ENCODE measurements around the gene NHSL2.

Gene NHSL2

DNA sequence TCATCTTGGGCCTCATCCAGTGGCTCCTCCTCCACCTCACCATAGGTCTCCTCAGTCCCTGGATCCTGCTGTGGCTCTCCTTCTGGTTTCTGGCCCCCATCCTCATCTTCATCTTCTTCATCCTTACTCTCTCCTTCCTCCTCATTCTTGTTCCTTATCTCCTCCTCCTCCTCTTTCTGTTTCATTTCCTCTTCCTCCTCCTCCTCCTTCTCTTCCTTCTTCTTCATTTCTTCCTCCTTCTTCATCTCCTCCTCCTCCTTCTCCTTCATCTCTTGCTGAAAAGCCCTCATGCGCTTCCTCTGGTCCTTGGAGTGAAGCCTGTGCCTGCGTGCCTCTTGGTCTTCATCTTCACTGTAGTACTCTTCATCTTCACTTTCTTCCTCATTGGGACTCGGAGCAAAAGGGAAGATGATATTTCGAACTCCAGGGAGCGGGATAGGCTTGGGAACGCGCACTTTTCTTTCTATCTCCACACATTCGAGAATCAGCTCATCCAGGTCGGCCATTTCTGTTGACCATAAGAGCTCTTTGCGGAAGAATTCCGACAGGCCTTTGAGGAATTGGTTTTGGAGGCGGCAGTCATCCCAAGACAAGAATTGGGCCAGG lies 219.6 kb downstream of the NHSL2 start:
- Histone ChIP-seq H4K91ac (ENCODE audit: low read length) (no peak overlapping the region), H3K14ac (ENCODE audit: low read length in 2 of 2) (no peak overlapping the region), H3K9ac (ENCODE audit: low read length) (peak overlapping the region; percentile 57), H2BK15ac (ENCODE audit: low read depth, poor library complexity, severe bottlenecking) (no peak overlapping the region), H3K18ac (ENCODE audit: low read depth in 1 of 2, low read length in 2 of 2) (no peak overlapping the region), H2BK120ac (ENCODE audit: low read depth, low read length) (no peak overlapping the region), H4K8ac (ENCODE audit: low read length) (no peak overlapping the region), H3K4me1 (ENCODE audit: control insufficient read depth, insufficient read depth, low read depth, low read length) (peaks cover 20% of the 10 kb centered on the region), H2AK5ac (ENCODE audit: low read length, severe bottlenecking) (no peak overlapping the region), H3K23ac (ENCODE audit: low read length in 2 of 2) (no peak overlapping the region), H3K36me3 (ENCODE audit: control insufficient read depth in 1 of 2, insufficient read depth in 2 of 2, low read depth in 1 of 2, low read length in 2 of 2) (peaks cover 0 to 13% of the 10 kb centered on the region in 2 experiments), H3K27me3 (ENCODE audit: control insufficient read depth in 1 of 2, insufficient read depth in 1 of 2, low read length in 2 of 2) (peaks cover 0 to 58% of the 10 kb centered on the region in 2 experiments), H2BK5ac (ENCODE audit: low read depth, low read length, poor library complexity, severe bottlenecking) (no peak overlapping the region), H3K4me3 (ENCODE audit: insufficient read depth in 1 of 2, low read depth in 1 of 2, low read length in 2 of 2) (peak overlapping the region in 1 of 2 experiments; percentile 82), H3K4me2 (ENCODE audit: low read length, poor library complexity, severe bottlenecking) (peak overlapping the region; percentile 56), H2AFZ (ENCODE audit: low read depth, low read length) (no peak overlapping the region), H2BK12ac (ENCODE audit: low read length in 2 of 2) (no peak overlapping the region), H3K27ac (ENCODE audit: low read length, poor library complexity, severe bottlenecking) (no peak overlapping the region), H3K79me1 (replicated peaks; ENCODE audit: low read length, poor library complexity, severe bottlenecking) (peaks cover 13% of the 10 kb centered on the region), H3K4ac (ENCODE audit: low read depth in 1 of 2, low read length in 2 of 2) (no peak overlapping the region), H3K9me3 (ENCODE audit: control insufficient read depth, low read length) (no peaks in the 10 kb centered on the region)
- WGBS, result 71% methylated on average over 12 of the region's 12 CpGs
- no peak for DNase-seq

DNA sequence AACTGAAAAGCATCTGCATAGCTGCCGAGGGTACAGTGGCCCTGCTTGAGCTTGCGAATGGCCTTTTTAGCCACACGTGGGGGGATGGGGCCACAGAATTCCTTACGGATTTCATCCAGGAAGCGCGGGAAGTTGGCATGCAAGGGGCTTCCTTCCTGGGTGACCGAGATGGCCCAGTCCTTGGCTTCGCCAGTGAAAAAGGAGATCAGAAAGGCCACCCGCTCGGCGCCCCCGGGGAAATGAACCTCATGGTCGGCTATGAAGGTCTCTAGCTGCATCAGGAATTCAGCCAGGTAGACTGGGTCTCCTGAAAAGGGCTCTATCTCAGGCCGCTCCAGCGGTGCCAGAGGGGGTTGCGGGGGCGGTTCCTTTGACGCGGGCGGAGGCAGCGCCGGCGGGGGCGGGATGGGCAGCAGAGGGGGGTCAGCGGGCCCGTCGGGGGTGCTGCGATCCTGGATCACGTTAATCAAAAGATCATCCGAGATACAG lies 220.2 kb downstream of the NHSL2 start:
- DNase-seq, result no peak
- H3K4me2 ChIP-seq (ENCODE audit: low read length, poor library complexity, severe bottlenecking), result peak overlapping the region; percentile 91
- no peak overlapping the region for H2AK5ac ChIP-seq (ENCODE audit: low read length, severe bottlenecking)
- H3K14ac ChIP-seq (ENCODE audit: low read length in 2 of 2), result peak overlapping the region in 1 of 2 experiments; percentile 60
- H3K9me3 ChIP-seq (ENCODE audit: control insufficient read depth, low read length), result no peaks in the 10 kb centered on the region
- H3K4me3 ChIP-seq (ENCODE audit: insufficient read depth in 1 of 2, low read depth in 1 of 2, low read length in 2 of 2), result peak overlapping the region; percentile 61 to 82
- H3K18ac ChIP-seq (ENCODE audit: low read depth in 1 of 2, low read length in 2 of 2), result peak overlapping the region in 1 of 2 experiments; percentile 40
- H2BK120ac ChIP-seq (ENCODE audit: low read depth, low read length), result no peak overlapping the region
- H3K27ac ChIP-seq (ENCODE audit: low read length, poor library complexity, severe bottlenecking), result no peak overlapping the region
- H4K91ac ChIP-seq (ENCODE audit: low read length), result no peak overlapping the region
- H3K27me3 ChIP-seq (ENCODE audit: control insufficient read depth in 1 of 2, insufficient read depth in 1 of 2, low read length in 2 of 2), result peaks cover 0 to 54% of the 10 kb centered on the region in 2 experiments
- 4% methylated on average over 23 of the region's 30 CpGs for WGBS
- H3K4me1 ChIP-seq (ENCODE audit: control insufficient read depth, insufficient read depth, low read depth, low read length), result peaks cover 16% of the 10 kb centered on the region
- peaks cover 0 to 13% of the 10 kb centered on the region in 2 experiments for H3K36me3 ChIP-seq (ENCODE audit: control insufficient read depth in 1 of 2, insufficient read depth in 2 of 2, low read depth in 1 of 2, low read length in 2 of 2)
- H3K9ac ChIP-seq (ENCODE audit: low read length), result peak overlapping the region; percentile 87
- H2BK5ac ChIP-seq (ENCODE audit: low read depth, low read length, poor library complexity, severe bottlenecking), result no peak overlapping the region
- no peak overlapping the region for H2BK15ac ChIP-seq (ENCODE audit: low read depth, poor library complexity, severe bottlenecking)
- H2BK12ac ChIP-seq (ENCODE audit: low read length in 2 of 2), result no peak overlapping the region
- peak overlapping the region; percentile 4 for H4K8ac ChIP-seq (ENCODE audit: low read length)
- H3K23ac ChIP-seq (ENCODE audit: low read length in 2 of 2), result no peak overlapping the region
- peak overlapping the region; percentile 61 to 64 for H3K4ac ChIP-seq (ENCODE audit: low read depth in 1 of 2, low read length in 2 of 2)
- no peak overlapping the region for H2AFZ ChIP-seq (ENCODE audit: low read depth, low read length)
- peaks cover 13% of the 10 kb centered on the region for H3K79me1 ChIP-seq (replicated peaks; ENCODE audit: low read length, poor library complexity, severe bottlenecking)

DNA sequence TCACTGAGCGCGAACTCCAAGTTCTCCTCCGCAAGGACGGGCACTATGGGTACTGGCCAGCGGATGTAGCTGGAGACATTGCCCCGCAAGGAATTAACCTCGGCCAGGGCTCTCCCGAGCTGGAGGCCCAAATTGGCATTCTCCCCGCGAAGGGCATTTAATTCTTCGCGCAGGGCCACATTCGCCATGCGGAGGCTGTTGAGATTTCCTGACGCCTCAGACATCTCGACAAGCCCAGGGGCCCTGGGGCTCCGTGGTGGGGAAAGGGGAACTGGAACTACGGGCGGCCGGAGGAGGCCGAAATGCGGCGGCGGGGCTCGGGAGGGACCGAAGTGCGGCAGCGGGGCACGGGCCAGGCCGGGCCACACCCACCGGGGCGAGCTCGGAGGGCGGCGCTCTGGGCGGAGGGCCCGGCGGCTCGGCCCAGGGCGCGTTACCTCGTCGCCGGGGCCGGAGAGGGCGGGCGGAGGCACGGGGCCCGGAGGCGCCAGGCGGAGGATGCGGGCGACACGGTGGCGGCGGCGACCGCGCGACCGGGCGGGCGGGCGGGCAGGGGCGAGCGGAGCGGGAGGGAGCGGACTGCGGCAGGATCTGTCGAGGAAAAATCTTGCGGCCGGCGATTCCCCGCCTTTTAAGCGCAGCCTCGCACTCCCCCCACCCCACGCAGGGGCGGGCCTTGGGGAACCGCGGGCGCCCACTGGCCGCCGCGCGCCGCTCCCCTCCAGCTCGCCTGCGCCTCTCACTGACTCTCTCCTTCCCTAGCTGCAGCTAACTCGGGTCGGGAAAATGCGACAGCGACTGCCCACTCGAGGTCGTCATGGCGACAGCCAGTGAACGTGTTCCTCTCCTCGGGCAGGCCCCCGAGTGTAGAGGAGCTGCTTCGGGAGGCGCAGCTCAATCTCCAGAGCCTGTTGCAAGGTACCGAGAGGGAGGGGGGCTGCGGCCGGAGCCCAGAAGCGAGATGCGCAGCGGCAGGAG lies 221.0 kb downstream of the NHSL2 start, which contains the start of gene RTL5:
TSS of gene RTL5 (minus strand) at position 599 of the 978 bp plus-strand sequence.
- 3% methylated on average over 28 of the region's 106 CpGs for WGBS
- Histone ChIP-seq H3K4me2 (ENCODE audit: low read length, poor library complexity, severe bottlenecking) (peak within 1 kb of the TSS; percentile 91), H2BK120ac (ENCODE audit: low read depth, low read length) (no peak within 1 kb of the TSS)

More for the DNA sequence above, 221.0 kb downstream of the NHSL2 start, which contains the start of gene RTL5:
- H2AFZ ChIP-seq (ENCODE audit: low read depth, low read length), result peak within 1 kb of the TSS; percentile 53
- H2BK12ac ChIP-seq (ENCODE audit: low read length in 2 of 2), result peak within 1 kb of the TSS in 1 of 2 experiments; percentile 88
- DNase-seq, result peak; percentile 95
- H2BK15ac ChIP-seq (ENCODE audit: low read depth, poor library complexity, severe bottlenecking), result peak within 1 kb of the TSS; percentile 69
- no peak within 1 kb of the TSS for H2BK5ac ChIP-seq (ENCODE audit: low read depth, low read length, poor library complexity, severe bottlenecking)
- peak within 1 kb of the TSS; percentile 61 to 64 for H3K4ac ChIP-seq (ENCODE audit: low read depth in 1 of 2, low read length in 2 of 2)
- peaks cover 13% of the 10 kb centered on the region for H3K4me1 ChIP-seq (ENCODE audit: control insufficient read depth, insufficient read depth, low read depth, low read length)
- peak within 1 kb of the TSS; percentile 61 to 82 for H3K4me3 ChIP-seq (ENCODE audit: insufficient read depth in 1 of 2, low read depth in 1 of 2, low read length in 2 of 2)
- H3K18ac ChIP-seq (ENCODE audit: low read depth in 1 of 2, low read length in 2 of 2), result peak within 1 kb of the TSS; percentile 12 to 76
- peak within 1 kb of the TSS; percentile 4 for H4K8ac ChIP-seq (ENCODE audit: low read length)
- H3K79me1 ChIP-seq (replicated peaks; ENCODE audit: low read length, poor library complexity, severe bottlenecking), result peaks cover 13% of the 10 kb centered on the region
- peaks cover 0 to 13% of the 10 kb centered on the region in 2 experiments for H3K36me3 ChIP-seq (ENCODE audit: control insufficient read depth in 1 of 2, insufficient read depth in 2 of 2, low read depth in 1 of 2, low read length in 2 of 2)
- no peaks in the 10 kb centered on the region for H3K9me3 ChIP-seq (ENCODE audit: control insufficient read depth, low read length)
- H4K91ac ChIP-seq (ENCODE audit: low read length), result peak within 1 kb of the TSS; percentile 15
- H3K14ac ChIP-seq (ENCODE audit: low read length in 2 of 2), result peak within 1 kb of the TSS in 1 of 2 experiments; percentile 48
- H3K27me3 ChIP-seq (ENCODE audit: control insufficient read depth in 1 of 2, insufficient read depth in 1 of 2, low read length in 2 of 2), result peaks cover 0 to 51% of the 10 kb centered on the region in 2 experiments
- H3K9ac ChIP-seq (ENCODE audit: low read length), result peak within 1 kb of the TSS; percentile 87
- no peak within 1 kb of the TSS for H2AK5ac ChIP-seq (ENCODE audit: low read length, severe bottlenecking)
- H3K27ac ChIP-seq (ENCODE audit: low read length, poor library complexity, severe bottlenecking), result no peak within 1 kb of the TSS
- H3K23ac ChIP-seq (ENCODE audit: low read length in 2 of 2), result no peak within 1 kb of the TSS

Data from mesenchymal stem cell (in vitro differentiated cells and primary cell).